Cerebellar nuclear complex (tissue), 1 donor: ENCODE results near the gene FAM236C.
"Not testable (repeated sequence)": the region's sequence is repeated elsewhere in the genome, so short reads cannot be mapped to it uniquely, and the experiment has no call there.

ENCODE experiments used
- DNase-seq, 2 experiments: peaks; one replicate each; lab custom pipeline; 2025; lab: John Stamatoyannopoulos, UW

Gene FAM236C

GRCh38 chrX:72912315-72912714, at the start of gene FAM236C:
Gene FAM236C (plus strand): TSS chrX:72912615. CDS start chrX:72912715, 100 bp downstream.
- not testable (repeated sequence) for DNase-seq

GRCh38 chrX:72882898-72883297, 29.5 kb upstream of the FAM236C start:
- not testable (repeated sequence) for DNase-seq

- DNase-seq: not testable (repeated sequence)
Observed at GRCh38 chrX:72889740-72890139, 22.7 kb upstream of the FAM236C start.

- not testable (repeated sequence) for DNase-seq
Observed at GRCh38 chrX:72916096-72916495, 3.7 kb downstream of the FAM236C start.

GRCh38 chrX:72932283-72932682, 19.9 kb downstream of the FAM236C start:
- not testable (repeated sequence) for DNase-seq

- not testable (repeated sequence) for DNase-seq
Observed at GRCh38 chrX:72936455-72936854, 24.0 kb downstream of the FAM236C start.

DNA sequence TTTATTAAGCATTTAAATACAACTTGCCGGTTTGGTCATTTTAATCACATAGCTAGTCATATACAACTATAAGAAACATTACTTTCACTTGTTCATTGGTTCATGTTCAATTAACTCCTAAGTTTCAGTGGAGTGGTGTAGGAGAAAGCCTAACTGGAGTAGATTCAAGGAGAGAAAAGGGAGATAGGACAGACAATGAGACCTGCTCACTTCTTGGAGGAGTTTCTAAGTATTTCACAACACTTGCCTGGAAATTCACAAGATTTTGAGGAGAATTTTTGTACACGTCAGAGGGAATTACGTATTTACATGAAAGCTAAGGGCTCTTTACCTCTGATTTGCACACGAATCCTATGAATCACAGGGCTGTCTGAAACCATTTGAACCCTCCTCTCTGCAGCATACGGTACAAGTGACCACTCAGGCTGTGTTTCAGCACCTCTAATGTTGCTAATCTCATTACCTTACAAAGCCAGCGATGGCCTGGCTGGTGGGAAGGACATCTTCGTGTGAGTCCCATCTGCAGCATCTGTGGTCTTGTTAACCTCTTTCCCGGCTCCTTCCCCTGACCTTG, 24.6 kb downstream of the FAM236C start:
- DNase-seq: not testable (repeated sequence)

DNA sequence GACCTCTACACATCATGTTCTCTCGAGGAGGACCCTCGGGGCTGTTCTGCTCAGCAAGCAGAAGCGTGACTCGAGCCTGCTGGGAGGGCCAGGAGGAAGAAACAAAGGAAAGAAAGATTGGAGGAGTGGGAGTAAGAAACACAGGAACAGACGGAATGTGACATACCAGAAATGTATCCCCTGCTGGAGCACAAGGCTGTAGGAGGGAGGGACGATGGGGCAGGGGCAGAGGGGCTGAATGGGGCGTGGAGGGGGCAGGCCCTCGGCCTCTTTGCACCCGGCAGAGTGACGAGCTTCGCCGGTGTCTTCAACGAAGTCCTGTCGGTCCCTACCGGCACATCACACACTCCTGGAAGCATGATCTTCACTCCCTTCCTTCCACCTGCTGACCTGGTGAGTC, 25.5 kb downstream of the FAM236C start, which contains the start of gene FAM236A:
TSS of gene FAM236A (plus strand) at position 301 of the 400 bp plus-strand sequence. CDS start at position 358, 57 bp downstream.
- not testable (repeated sequence) for DNase-seq

- DNase-seq: not testable (repeated sequence)
Observed at GRCh38 chrX:72942272-72942671, 29.9 kb downstream of the FAM236C start.

- not testable (repeated sequence) for DNase-seq
Observed at GRCh38 chrX:72943035-72943818, 30.8 kb downstream of the FAM236C start.

DNA sequence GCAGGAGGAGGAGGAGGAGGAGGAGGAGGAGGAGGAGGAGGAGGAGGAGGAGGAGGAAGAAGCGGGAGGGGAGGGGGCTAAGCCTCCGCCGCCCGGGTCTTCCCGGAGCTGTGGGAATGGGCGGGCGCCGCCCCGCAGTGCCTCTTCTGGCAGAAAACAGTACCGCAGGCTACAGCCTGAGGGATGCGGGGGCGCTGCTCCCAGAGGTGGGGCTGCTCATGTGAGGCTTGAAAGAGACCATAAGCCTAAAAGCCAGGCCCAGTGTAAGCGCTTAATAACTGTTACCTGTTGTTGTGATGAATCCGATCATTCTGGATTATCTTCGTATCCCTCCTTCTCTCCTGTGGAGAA, 31.4 kb downstream of the FAM236C start, which contains the start of gene DMRTC1:
TSS of gene DMRTC1 (minus strand) at position 19 of the 351 bp plus-strand sequence. CDS start 68,143 bp downstream, outside the sequence.
- not testable (repeated sequence) for DNase-seq

DNA sequence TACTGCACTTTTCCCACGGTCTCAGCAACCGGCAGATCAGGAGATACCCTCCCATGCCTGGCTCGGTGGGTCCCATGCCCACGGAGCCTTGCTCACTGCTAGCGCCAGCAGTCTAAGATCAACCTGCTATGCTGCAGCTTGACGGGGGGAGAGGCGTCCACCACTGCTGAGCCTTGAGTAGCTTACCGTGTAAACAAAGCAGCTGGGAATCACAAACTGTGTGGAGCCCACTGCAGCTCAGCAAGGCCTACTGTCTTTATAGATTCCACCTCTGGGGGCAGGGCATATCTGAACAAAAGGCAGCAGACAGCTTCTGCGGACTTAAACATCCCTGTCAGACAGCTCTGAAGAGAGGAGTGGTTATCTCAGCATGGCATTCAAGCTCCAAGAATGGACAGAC, 47.6 kb downstream of the FAM236C start:
- not testable (repeated sequence) for DNase-seq
